ENCODE measurements around the gene CLNK. TPM values are rescaled to one million over a fixed set of nuclear protein-coding genes. Genes with fewer than 3 reads are reported as not detected.

Gene CLNK
- total and polyA plus RNA-seq, 2 of the 8 experiments (the other 6 are each of a cell fraction or from before 2014, with no cell fraction given), result not detected

GRCh38 chr4:10696253-10696652 lies 11.7 kb upstream of the CLNK start (continued):
- no peak for TF ChIP-seq CHD7 (IDR thresholded peaks at IDR 0.05; ENCODE audit: insufficient replicate concordance, low read length)
- TF ChIP-seq KDM5A (IDR thresholded peaks at IDR 0.05; ENCODE audit: low read length), result no peak
- no peak for TF ChIP-seq PHF8 (conservative IDR thresholded peaks at IDR 0.05; ENCODE audit: low read depth, low read length)
- TF ChIP-seq CBX5 (IDR thresholded peaks at IDR 0.05; ENCODE audit: low read depth, low read length), result no peak
- TF ChIP-seq TEAD4 (IDR thresholded peaks at IDR 0.05; ENCODE audit: low read depth, low read length), result no peak
